NB4 (cell line): Measurements from ENCODE around the gene ACTN1.

Experiments
- DNase-seq: peaks from one replicate; pipeline ENCODE4 v3.0.0; 2010; ENCODE audit warnings: low read depth
- H3K4me3 ChIP-seq: one replicate; pipeline ENCODE4 v1.5.1; 2011; ENCODE audit warnings: mild to moderate bottlenecking, low read depth, low read length, moderate library complexity
- MYC ChIP-seq: IDR thresholded peaks from 2 replicates; pipeline ENCODE4 v1.6.1; 2011; ENCODE audit warnings: low read depth, low read length
- POLR2A ChIP-seq: IDR thresholded peaks from 2 replicates; pipeline ENCODE4 v1.6.1; 2011; ENCODE audit warnings: mild to moderate bottlenecking; ENCODE audit not compliant: insufficient read length; ENCODE audit errors: extremely low read depth
- TF ChIP-seq, protein P1 (sequence below): IDR thresholded peaks from 2 replicates; pipeline ENCODE4 v1.6.1; 2011; ENCODE audit warnings: low read depth, low read length
- TF ChIP-seq, protein P2 (sequence below): IDR thresholded peaks from one replicate; pipeline ENCODE4 v1.5.1; 2012; ENCODE audit warnings: low read depth, low read length

ACTN1 gene

DNA sequence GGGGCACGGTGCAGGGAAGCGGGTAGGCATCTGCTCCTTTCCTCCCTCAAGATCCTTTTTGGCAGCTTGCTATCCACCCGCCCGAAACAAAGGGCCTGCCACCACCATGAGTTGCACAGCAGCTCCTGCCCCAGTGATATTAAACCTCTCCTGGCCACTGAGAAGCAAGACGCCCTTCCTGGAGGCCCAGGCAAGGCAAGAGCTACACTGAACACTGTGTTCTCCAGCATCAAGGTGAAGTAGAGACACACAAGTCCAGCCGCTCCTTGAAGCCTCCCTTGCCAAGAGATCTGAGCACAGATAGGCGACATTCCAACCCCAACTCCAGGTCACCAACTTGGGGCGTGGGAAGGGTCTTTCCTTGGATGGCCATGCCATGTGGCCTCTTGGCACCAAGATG, 70.9 kb downstream of the ACTN1 start:
- no peak overlapping the region for H3K4me3 ChIP-seq
- TF ChIP-seq POLR2A = no peak
- no peak for TF ChIP-seq MYC
- TF ChIP-seq, protein P1, sequence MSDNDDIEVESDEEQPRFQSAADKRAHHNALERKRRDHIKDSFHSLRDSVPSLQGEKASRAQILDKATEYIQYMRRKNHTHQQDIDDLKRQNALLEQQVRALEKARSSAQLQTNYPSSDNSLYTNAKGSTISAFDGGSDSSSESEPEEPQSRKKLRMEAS = no peak
- DNase-seq = no peak

DNA sequence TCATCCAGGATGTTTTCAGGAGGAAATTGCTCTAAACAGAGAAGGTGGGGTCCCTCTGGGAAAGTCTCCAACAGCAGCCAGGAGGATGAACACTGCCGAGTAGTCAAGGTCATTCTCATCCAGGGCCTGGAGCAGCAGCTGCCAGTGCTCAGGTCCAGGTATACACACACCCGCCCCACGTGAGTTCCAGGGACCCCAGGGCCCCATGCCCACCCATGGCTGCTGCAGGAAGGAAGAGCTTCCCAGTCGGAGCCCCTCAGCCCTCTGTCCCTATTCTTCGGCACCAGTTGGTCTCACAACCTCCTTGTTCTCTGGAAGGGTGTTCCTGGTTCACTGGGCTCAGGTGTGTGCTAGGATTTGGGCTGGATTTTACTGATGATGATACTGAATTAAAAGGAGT, 72.7 kb downstream of the ACTN1 start:
- no peak for DNase-seq
- H3K4me3 ChIP-seq = no peak overlapping the region
- TF ChIP-seq MYC (no peak), POLR2A (no peak)
- TF ChIP-seq, protein P1 = no peak
- TF ChIP-seq, protein P2, sequence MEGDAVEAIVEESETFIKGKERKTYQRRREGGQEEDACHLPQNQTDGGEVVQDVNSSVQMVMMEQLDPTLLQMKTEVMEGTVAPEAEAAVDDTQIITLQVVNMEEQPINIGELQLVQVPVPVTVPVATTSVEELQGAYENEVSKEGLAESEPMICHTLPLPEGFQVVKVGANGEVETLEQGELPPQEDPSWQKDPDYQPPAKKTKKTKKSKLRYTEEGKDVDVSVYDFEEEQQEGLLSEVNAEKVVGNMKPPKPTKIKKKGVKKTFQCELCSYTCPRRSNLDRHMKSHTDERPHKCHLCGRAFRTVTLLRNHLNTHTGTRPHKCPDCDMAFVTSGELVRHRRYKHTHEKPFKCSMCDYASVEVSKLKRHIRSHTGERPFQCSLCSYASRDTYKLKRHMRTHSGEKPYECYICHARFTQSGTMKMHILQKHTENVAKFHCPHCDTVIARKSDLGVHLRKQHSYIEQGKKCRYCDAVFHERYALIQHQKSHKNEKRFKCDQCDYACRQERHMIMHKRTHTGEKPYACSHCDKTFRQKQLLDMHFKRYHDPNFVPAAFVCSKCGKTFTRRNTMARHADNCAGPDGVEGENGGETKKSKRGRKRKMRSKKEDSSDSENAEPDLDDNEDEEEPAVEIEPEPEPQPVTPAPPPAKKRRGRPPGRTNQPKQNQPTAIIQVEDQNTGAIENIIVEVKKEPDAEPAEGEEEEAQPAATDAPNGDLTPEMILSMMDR = no peak

DNA sequence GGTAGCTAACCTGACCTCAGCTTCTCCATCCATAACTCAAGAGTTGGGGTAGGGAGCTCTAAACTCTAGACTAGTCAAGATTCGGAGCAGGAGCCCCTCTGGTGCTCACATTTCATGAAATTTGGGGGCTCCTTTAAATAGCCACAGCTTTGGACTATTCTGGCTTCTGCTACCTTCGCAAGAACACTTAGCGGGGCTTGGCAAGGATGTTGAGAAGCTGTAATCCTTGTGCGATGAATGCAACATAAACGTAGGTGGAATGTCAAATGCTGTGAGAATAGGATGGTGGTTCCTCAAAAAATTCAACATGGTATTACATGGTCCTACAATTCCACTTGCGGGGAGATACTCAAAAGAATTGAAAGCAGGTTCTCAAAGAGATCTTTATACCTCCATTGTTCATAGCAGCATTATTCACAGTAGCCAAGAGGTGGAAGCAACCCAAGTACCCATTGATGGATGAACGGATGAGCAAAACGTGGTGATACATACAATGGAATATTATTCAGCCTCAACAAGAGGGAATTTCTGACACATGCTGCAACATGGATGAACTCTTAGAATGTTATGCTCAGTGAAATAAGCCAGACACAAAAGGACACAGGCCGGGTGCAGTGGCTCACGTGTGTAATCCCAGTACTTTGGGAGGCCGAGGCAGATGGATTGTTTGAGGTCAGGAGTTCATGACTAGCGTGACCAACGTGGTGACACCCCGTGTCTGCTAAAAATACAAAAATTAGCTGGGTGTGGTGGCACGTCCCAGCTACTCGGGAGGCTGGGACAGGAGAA, 73.8 kb downstream of the ACTN1 start:
- TF ChIP-seq, protein P1 = no peak
- TF ChIP-seq, protein P2 = no peak
- no peak for TF ChIP-seq POLR2A
- TF ChIP-seq MYC = no peak
- DNase-seq = no peak
- no peak overlapping the region for H3K4me3 ChIP-seq

DNA sequence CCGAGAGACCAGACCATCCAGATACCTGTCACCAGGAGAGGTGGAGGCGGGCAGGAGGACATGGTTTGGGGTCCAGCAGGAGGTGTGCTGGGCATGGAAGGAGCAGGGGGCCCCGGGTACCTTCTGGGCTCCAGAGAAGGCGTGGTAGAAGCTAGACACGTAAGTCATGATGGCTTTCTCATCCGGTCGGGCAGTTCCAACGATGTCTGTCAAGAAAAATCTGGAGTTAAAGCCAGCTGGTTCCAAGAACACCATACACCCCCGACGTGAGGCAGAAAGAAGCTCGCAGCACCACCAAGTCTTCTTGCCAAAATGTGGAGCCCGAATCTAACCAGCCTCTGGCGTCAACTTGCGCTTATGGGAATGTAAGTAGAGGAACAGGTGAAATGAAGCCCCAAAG, 76.7 kb downstream of the ACTN1 start:
- no peak overlapping the region for H3K4me3 ChIP-seq
- TF ChIP-seq, protein P1 = no peak
- TF ChIP-seq, protein P2 = no peak
- no peak for TF ChIP-seq POLR2A
- no peak for TF ChIP-seq MYC
- no peak for DNase-seq

DNA sequence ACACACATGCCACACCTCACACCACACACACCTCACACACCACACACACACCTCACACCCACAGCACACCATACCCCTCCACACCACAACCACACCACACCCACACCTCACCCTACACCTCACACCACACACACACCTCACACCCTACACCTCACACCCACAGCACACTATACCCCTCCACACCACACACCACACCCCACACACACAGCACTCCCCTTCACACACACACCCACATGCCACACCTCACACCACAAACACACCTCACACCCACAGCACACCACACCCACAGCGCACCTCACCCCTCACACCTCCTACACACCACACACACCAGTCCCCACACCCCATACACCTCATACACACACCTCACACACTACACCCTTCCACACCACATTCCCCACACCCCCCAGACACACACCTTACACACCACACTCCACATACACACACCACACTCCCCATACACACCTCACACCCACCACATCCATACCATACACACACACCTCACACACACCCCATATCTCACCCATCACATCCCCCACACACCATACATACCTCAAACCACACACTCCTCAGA, 80.0 kb downstream of the ACTN1 start:
- DNase-seq = no peak
- no peak overlapping the region for H3K4me3 ChIP-seq
- TF ChIP-seq MYC (no peak), POLR2A (no peak)
- TF ChIP-seq, protein P1 = no peak
- TF ChIP-seq, protein P2 = no peak

DNA sequence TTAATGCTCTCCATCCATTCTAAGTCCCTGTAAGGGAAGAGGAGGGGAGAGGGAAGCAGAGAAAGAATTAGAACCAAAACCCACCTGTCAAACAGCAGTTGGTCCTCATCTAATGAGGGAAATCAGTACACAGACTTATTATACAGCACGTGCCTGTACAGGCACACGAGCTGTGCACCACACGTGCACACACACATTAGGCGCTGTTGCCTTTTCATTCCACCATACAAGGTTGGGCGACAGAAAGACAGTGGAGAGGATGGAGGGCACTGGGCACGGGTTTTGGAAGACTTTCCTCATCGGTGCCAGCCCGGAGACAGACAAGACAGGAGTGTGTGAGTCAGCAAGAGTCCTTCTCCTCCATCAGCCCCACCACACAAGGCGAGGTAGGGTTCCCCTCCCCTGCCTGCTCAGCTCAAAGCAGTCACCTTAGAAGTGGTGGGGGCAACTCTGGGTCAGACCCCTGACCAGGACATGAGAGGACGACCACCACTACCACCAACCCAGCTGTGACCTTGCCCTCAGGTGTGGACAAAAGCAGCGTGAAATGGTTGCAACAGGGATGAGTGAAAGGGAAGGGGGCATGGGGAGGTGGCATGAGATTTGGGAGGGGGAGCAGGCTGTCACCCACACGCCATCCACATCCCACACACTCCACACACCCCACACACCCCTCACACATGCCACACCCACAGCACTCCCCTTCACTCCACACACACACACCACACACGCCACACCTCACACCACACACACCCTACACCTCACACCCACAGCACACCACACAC, 80.7 kb downstream of the ACTN1 start:
- DNase-seq = no peak
- TF ChIP-seq, protein P2 = no peak
- TF ChIP-seq, protein P1 = no peak
- TF ChIP-seq MYC (no peak), POLR2A (no peak)
- no peak overlapping the region for H3K4me3 ChIP-seq
